Mucosa of rectum (tissue), 2 donors: Measurements from ENCODE around the gene GAS2.

ENCODE experiments used
- H3K27ac ChIP-seq, 2 donors: one replicate each; pipeline ENCODE4 v1.7.0; 2013; ENCODE audit warnings: inconsistent platforms in 2 of 2, low read depth in 2 of 2, low read length in 2 of 2
- H3K27me3 ChIP-seq, 2 donors: one replicate each; pipeline ENCODE4 v1.7.0; 2013; ENCODE audit warnings: low read length in 2 of 2; ENCODE audit not compliant: control insufficient read depth in 2 of 2, insufficient read depth in 2 of 2
- H3K36me3 ChIP-seq, 2 donors: one replicate each; pipeline ENCODE4 v1.7.0; 2013; ENCODE audit warnings: low read length in 2 of 2; ENCODE audit not compliant: control insufficient read depth in 2 of 2, insufficient read depth in 2 of 2
- H3K4me1 ChIP-seq, 2 donors: one replicate each; pipeline ENCODE4 v1.7.0; 2013; ENCODE audit warnings: low read length in 2 of 2, mild to moderate bottlenecking in 1 of 2; ENCODE audit not compliant: control insufficient read depth in 2 of 2, insufficient read depth in 2 of 2
- H3K4me3 ChIP-seq, 2 donors: one replicate each; pipeline ENCODE4 v1.7.0; 2013; ENCODE audit warnings: low read length in 2 of 2
- H3K9ac ChIP-seq, 2 donors: one replicate each; pipeline ENCODE4 v1.7.0; 2013; ENCODE audit warnings: low read length in 2 of 2, low read depth in 1 of 2, mild to moderate bottlenecking in 1 of 2
- H3K9me3 ChIP-seq, 2 donors: one replicate each; pipeline ENCODE4 v1.7.0; 2013; ENCODE audit warnings: low read length in 2 of 2; ENCODE audit not compliant: control insufficient read depth in 2 of 2
- donor health status: healthy.
- donor health status: Normal muscosa, but diverticular disease.

Gene GAS2

GRCh38 chr11:22807855-22808570, 141.6 kb downstream of the GAS2 start:
- Histone ChIP-seq H3K9me3 (peaks cover 0 to 3% of the 10 kb centered on the region in 2 donors), H3K27ac (no peak overlapping the region), H3K4me3 (no peak overlapping the region), H3K9ac (no peak overlapping the region), H3K36me3 (no peaks in the 10 kb centered on the region), H3K27me3 (no peaks in the 10 kb centered on the region), H3K4me1 (no peaks in the 10 kb centered on the region)

GRCh38 chr11:22808571-22809197, 142.3 kb downstream of the GAS2 start:
- no peak overlapping the region for H3K27ac ChIP-seq
- no peak overlapping the region for H3K4me3 ChIP-seq
- peaks cover 0 to 3% of the 10 kb centered on the region in 2 donors for H3K9me3 ChIP-seq
- H3K4me1 ChIP-seq = no peaks in the 10 kb centered on the region
- H3K9ac ChIP-seq = no peak overlapping the region
- no peaks in the 10 kb centered on the region for H3K36me3 ChIP-seq
- H3K27me3 ChIP-seq = no peaks in the 10 kb centered on the region

DNA sequence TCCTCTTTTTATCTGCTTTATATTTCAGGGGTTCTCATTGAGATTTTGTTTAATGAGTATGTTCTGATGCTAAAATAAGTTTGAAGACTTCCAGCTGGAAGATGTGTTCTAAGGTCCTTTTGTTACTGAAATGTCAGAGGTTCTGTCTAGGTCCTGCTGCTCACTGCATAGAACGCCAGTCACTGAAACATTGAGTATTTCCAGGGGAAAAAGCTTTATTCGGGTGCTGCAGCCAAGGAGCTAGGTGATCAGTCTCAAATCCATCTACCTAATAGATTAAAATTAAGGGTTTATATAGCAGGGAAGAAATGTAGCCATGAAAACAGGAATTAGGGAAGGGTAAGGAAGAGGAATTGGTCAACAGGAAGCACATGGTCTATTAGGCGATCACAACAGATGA, 143.5 kb downstream of the GAS2 start:
- H3K36me3 ChIP-seq = no peaks in the 10 kb centered on the region
- H3K27me3 ChIP-seq = no peaks in the 10 kb centered on the region
- no peak overlapping the region for H3K27ac ChIP-seq
- no peak overlapping the region for H3K9ac ChIP-seq
- H3K4me1 ChIP-seq = no peaks in the 10 kb centered on the region
- peaks cover 0 to 3% of the 10 kb centered on the region in 2 donors for H3K9me3 ChIP-seq
- no peak overlapping the region for H3K4me3 ChIP-seq

GRCh38 chr11:22822203-22822602, 155.8 kb downstream of the GAS2 start:
- no peak overlapping the region for H3K9ac ChIP-seq
- H3K27me3 ChIP-seq = no peaks in the 10 kb centered on the region
- H3K27ac ChIP-seq = no peak overlapping the region
- peaks cover 7 to 8% of the 10 kb centered on the region in 2 donors for H3K36me3 ChIP-seq
- no peaks in the 10 kb centered on the region for H3K4me1 ChIP-seq
- no peaks in the 10 kb centered on the region for H3K9me3 ChIP-seq
- no peak overlapping the region for H3K4me3 ChIP-seq

- no peak overlapping the region for H3K9ac ChIP-seq
These were observed 162.0 kb downstream of the GAS2 start for GRCh38 chr11:22828373-22828772.

GRCh38 chr11:22829231-22830081, 163.0 kb downstream of the GAS2 start, which contains the start of gene SVIP:
Gene SVIP (minus strand): TSS chr11:22829801. CDS start chr11:22829748, 53 bp downstream.
- Histone ChIP-seq H3K4me1 (peaks cover 0 to 5% of the 10 kb centered on the region in 2 donors), H3K4me3 (peak within 1 kb of the TSS; percentile 84), H3K36me3 (peaks cover 4 to 6% of the 10 kb centered on the region in 2 donors), H3K27ac (peak within 1 kb of the TSS; percentile 84 to 86), H3K9ac (peak within 1 kb of the TSS; percentile 76 to 86), H3K9me3 (no peaks in the 10 kb centered on the region), H3K27me3 (no peaks in the 10 kb centered on the region)

More at GRCh38 chr11:22828373-22828772, 162.0 kb downstream of the GAS2 start:
- peaks cover 0 to 5% of the 10 kb centered on the region in 2 donors for H3K4me1 ChIP-seq
- peaks cover 4 to 6% of the 10 kb centered on the region in 2 donors for H3K36me3 ChIP-seq
- H3K27ac ChIP-seq = no peak overlapping the region
- H3K27me3 ChIP-seq = no peaks in the 10 kb centered on the region
- no peaks in the 10 kb centered on the region for H3K9me3 ChIP-seq
- peak overlapping the region in 1 of 2 donors; percentile 84 for H3K4me3 ChIP-seq

GRCh38 chr11:22830082-22830414, 163.6 kb downstream of the GAS2 start:
- Histone ChIP-seq H3K36me3 (peaks cover under 1 to 3% of the 10 kb centered on the region in 2 donors), H3K9me3 (no peaks in the 10 kb centered on the region), H3K27ac (peak overlapping the region; percentile 35 to 84), H3K9ac (peak overlapping the region; percentile 8 to 41), H3K4me1 (peaks cover 0 to 5% of the 10 kb centered on the region in 2 donors), H3K4me3 (peak overlapping the region; percentile 33 to 70), H3K27me3 (no peaks in the 10 kb centered on the region)

DNA sequence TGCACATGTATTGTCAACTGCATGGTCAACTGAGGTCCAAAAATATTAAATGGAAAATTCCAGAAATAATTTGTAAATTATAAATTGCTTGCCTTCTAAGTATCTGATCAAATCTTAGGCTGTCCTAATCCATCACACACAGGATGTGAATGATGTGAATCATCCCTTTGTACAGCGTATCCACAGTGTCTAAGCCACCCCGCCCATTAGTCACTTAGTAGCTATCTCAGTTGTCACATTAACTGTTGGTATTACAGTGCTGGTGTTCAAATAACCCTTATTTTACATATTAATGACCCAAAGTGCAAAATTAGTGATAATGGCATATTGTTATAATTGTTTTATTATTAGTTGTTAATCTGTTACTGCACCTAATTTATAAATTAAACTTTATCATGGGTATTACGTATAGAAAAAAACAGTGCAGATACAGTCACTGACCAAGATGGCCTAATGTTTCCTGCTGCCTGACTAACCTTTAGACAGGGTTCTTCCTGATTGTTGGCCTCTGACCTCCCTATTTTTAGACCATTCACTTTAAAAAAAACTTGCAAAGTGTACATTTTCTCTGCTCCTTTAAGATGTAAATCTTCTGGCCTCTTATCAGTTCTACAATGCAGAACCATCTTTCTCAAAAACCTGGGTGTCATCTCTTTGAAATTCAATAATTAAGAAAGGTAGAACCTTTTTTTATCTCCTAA, 166.1 kb downstream of the GAS2 start:
- no peaks in the 10 kb centered on the region for H3K36me3 ChIP-seq
- H3K27ac ChIP-seq = no peak overlapping the region
- H3K4me1 ChIP-seq = peaks cover 0 to 5% of the 10 kb centered on the region in 2 donors

GRCh38 chr11:22846726-22847125, 180.3 kb downstream of the GAS2 start:
- no peak overlapping the region for H3K9ac ChIP-seq
- no peaks in the 10 kb centered on the region for H3K36me3 ChIP-seq
- H3K4me1 ChIP-seq = no peaks in the 10 kb centered on the region
- H3K27ac ChIP-seq = no peak overlapping the region
- H3K4me3 ChIP-seq = no peak overlapping the region
- H3K27me3 ChIP-seq = no peaks in the 10 kb centered on the region
- no peaks in the 10 kb centered on the region for H3K9me3 ChIP-seq

More for the DNA sequence above, 166.1 kb downstream of the GAS2 start:
- Histone ChIP-seq H3K27me3 (no peaks in the 10 kb centered on the region), H3K4me3 (no peak overlapping the region), H3K9ac (no peak overlapping the region), H3K9me3 (no peaks in the 10 kb centered on the region)
